K562 (cell line): Measurements from ENCODE around the gene DCAF11. TPM values are rescaled to one million over a fixed set of nuclear protein-coding genes. Genes with fewer than 3 reads are reported as not detected.

Source experiments
- ATAC-seq: fragments of 200-7000 bp; cut with Tn5 transposase; 3 replicates; pipeline ENCODE4 v1.9.1; 2020; ENCODE audit warnings: moderate library complexity
- BruUV-seq: library from RNA; stranded (reverse); fragments of 400-500 nt; replicated peaks from 2 replicates; lab custom pipeline; 2021; lab: Mats Ljungman, UMichigan
- CTCF ChIA-PET: fragments of 300-600 bp; formaldehyde crosslinking; extraction: SDS; loops from one replicate; lab custom pipeline; 2021; ENCODE audit warnings: low intra/inter-chr PET ratio; lab: Yijun Ruan, JAX
- POLR2A ChIA-PET: fragments of 300-600, 350-650 bp; sonication (Branson Sonifier 250); formaldehyde crosslinking; extraction: SDS; loops from one replicate; lab custom pipeline; 2021; ENCODE audit warnings: antibody characterized with exemption, inconsistent platforms; lab: Yijun Ruan, JAX
- DNase-seq, 4 experiments: peaks; one replicate each; pipeline versions ENCODE4 v3.0.0 to v3.0.0-alpha.2; 2011 to 2018; ENCODE audit warnings: low spot score in 3 of 4, mixed read lengths in 3 of 4; ENCODE audit errors: extremely low read depth in 1 of 4
- FAIRE-seq: peaks from 2 replicates; lab custom pipeline; 2011; peaks lifted over from hg19 to GRCh38; lab: Jason Lieb, UNC
- H2AFZ ChIP-seq: 2 replicates; pipeline ENCODE4 v1.6.0; 2011; ENCODE audit warnings: low read depth, low read length, control low read depth, inconsistent platforms
- H3K27ac ChIP-seq: fragments of 200-600 bp; 3 replicates; pipeline ENCODE4 v1.8.0; 2011; ENCODE audit warnings: low read depth, mild to moderate bottlenecking, control low read depth, inconsistent platforms, low read length, moderate library complexity, mixed read lengths; ENCODE audit errors: extremely low read depth
- H3K27me3 ChIP-seq, 2 experiments: fragments of 300-600 bp in 1 of 2; 2 replicates in 1 of 2; 3 replicates in 1 of 2; pipeline versions ENCODE4 v1.6.0 to v1.8.0; 2011; ENCODE audit warnings: inconsistent platforms in 2 of 2, low read length in 2 of 2, mild to moderate bottlenecking in 1 of 2, mixed read lengths in 1 of 2, moderate library complexity in 1 of 2; ENCODE audit not compliant: control insufficient read depth in 2 of 2, insufficient read depth in 2 of 2
- H3K36me3 ChIP-seq: fragments of 300-600 bp; 3 replicates; pipeline ENCODE4 v1.8.0; 2011; ENCODE audit warnings: mild to moderate bottlenecking, low read length, inconsistent platforms; ENCODE audit not compliant: control insufficient read depth, insufficient read depth
- H3K4me1 ChIP-seq, 2 experiments: fragments of 200-600 bp in 1 of 2; replicated peaks in 1 of 2; 2 replicates in 1 of 2; 3 replicates in 1 of 2; pipeline versions ENCODE4 v1.5.1 to v1.8.0; 2011; ENCODE audit warnings: inconsistent platforms in 2 of 2, low read length in 2 of 2, mild to moderate bottlenecking in 1 of 2, mixed read lengths in 1 of 2, moderate library complexity in 1 of 2; ENCODE audit not compliant: control insufficient read depth in 2 of 2, insufficient read depth in 2 of 2
- H3K4me2 ChIP-seq: 2 replicates; pipeline ENCODE4 v1.6.1; 2011; ENCODE audit warnings: low read length, control low read depth, inconsistent platforms, mixed read lengths; ENCODE audit not compliant: insufficient read depth
- H3K4me3 ChIP-seq: fragments of 200-600 bp; sonication (generic), shearing (Covaris generic); 2 replicates; pipeline ENCODE4 v1.5.1; 2016; ENCODE audit warnings: control low read depth, inconsistent platforms
- H3K79me2 ChIP-seq: fragments of 200-600 bp; 3 replicates; pipeline ENCODE4 v1.8.0; 2011; ENCODE audit warnings: low read length, inconsistent platforms; ENCODE audit not compliant: control insufficient read depth, insufficient read depth
- H3K9ac ChIP-seq, 2 experiments: 2 replicates each; pipeline versions ENCODE4 v1.6.0 to v1.6.1; 2011; ENCODE audit warnings: low read depth in 2 of 2, low read length in 2 of 2, control low read depth in 1 of 2, inconsistent platforms in 1 of 2, mild to moderate bottlenecking in 1 of 2, mixed read lengths in 1 of 2; ENCODE audit not compliant: insufficient read depth in 1 of 2
- H3K9me1 ChIP-seq: one replicate; pipeline ENCODE4 v1.6.0; 2011; ENCODE audit warnings: inconsistent platforms, mild to moderate bottlenecking, low read length, moderate library complexity; ENCODE audit not compliant: control insufficient read depth, insufficient read depth
- H3K9me3 ChIP-seq: replicated peaks from 2 replicates; pipeline ENCODE4 v1.5.1; 2011; ENCODE audit warnings: low read depth, low read length, inconsistent platforms; ENCODE audit not compliant: control insufficient read depth, insufficient read depth
- H4K20me1 ChIP-seq: replicated peaks from 2 replicates; pipeline ENCODE4 v1.6.1; 2011; ENCODE audit warnings: low read length, inconsistent platforms, mixed read lengths; ENCODE audit not compliant: control insufficient read depth, insufficient read depth
- POLR2AphosphoS2 ChIP-seq: IDR thresholded peaks from 2 replicates; pipeline ENCODE4 v1.6.1; 2012; ENCODE audit warnings: low read length, improper control_type of control experiment
- RFX7 ChIP-seq: fragments of 250-450 bp; sonication (Bioruptor Pico); IDR thresholded peaks from 2 replicates; pipeline ENCODE4 v1.5.1; 2021; ENCODE audit warnings: mild to moderate bottlenecking
- ZNF184 ChIP-seq: sonication (generic); formaldehyde crosslinking; IDR thresholded peaks from 2 replicates; pipeline ENCODE4 v1.5.0; 2020; ENCODE audit warnings: missing genetic modification reagents
- ZNF780A ChIP-seq: fragments of 250-450 bp; sonication (Bioruptor Pico); IDR thresholded peaks from 2 replicates; pipeline ENCODE4 v1.5.0; 2021; ENCODE audit warnings: mild to moderate bottlenecking
- ZNF785 ChIP-seq: fragments of 250-450 bp; sonication (Bioruptor Pico); IDR thresholded peaks from 2 replicates; pipeline ENCODE4 v1.4.0; 2020; ENCODE audit warnings: mild to moderate bottlenecking
- WGBS: fragments of 100-300 bp; shearing (Covaris generic); methylation state at CpG from one replicate; pipeline ENCODE4 v1.1.6; 2016; ENCODE audit warnings: low coverage, mixed read lengths; ENCODE audit not compliant: insufficient coverage; ENCODE audit errors: missing lambda C conversion rate; 5-methylcytosine and 5-hydroxymethylcytosine counted together
- in situ Hi-C: fragments of 300-500 bp; cut with MboI; formaldehyde crosslinking; loops from 4 replicates; pipeline ENCODE4 v1.15.0; 2018; ENCODE audit warnings: inconsistent platforms, mixed read lengths
- intact Hi-C: fragments of 100-400 bp; cut with micrococcal nuclease; formaldehyde crosslinking; loops from 2 replicates; pipeline ENCODE4 v1.14.2; 2022
- polyA plus RNA-seq, 8 experiments: library from polyadenylated mRNA; depleted of rRNA in 4 of 8; stranded (reverse) in 5 of 8; unstranded in 3 of 8; fragments of >200 nt; fragmentation: Nextera tagmentation in 2 of 8; fragmentation: Illumina TruSeq in 1 of 8; extraction: Ambion mirVana in 2 of 8; extraction: Trizol in 1 of 8; gene quantifications; 2 replicates each; pipeline versions ENCODE4 v1.2.1 to v1.2.3, GENCODE V29; 2011 to 2014; ENCODE audit warnings: inconsistent platforms in 1 of 8, missing spikeins in 1 of 8
- total RNA-seq, 7 experiments: library from RNA; depleted of rRNA in 6 of 7; stranded (reverse); fragments of >200 nt in 6 of 7; fragmentation: Illumina TruSeq in 2 of 7; extraction: Trizol in 2 of 7; gene quantifications; 2 replicates each; pipeline versions ENCODE4 v1.2.1 to v1.2.3, GENCODE V29; 2011 to 2021; ENCODE audit warnings: low replicate concordance in 1 of 7
- TF ChIP-seq, protein P1 (sequence below): fragments of 450-650 bp; IDR thresholded peaks from 2 replicates; pipeline ENCODE4 v1.6.1; 2017; ENCODE audit warnings: antibody characterized with exemption, mild to moderate bottlenecking

The DCAF11 gene
- total and polyA plus RNA-seq, 9 of the 15 experiments (the other 6 are each of a cell fraction or from before 2014, with no cell fraction given): 8.5 to 46.2 (median 36.4) TPM

DNA sequence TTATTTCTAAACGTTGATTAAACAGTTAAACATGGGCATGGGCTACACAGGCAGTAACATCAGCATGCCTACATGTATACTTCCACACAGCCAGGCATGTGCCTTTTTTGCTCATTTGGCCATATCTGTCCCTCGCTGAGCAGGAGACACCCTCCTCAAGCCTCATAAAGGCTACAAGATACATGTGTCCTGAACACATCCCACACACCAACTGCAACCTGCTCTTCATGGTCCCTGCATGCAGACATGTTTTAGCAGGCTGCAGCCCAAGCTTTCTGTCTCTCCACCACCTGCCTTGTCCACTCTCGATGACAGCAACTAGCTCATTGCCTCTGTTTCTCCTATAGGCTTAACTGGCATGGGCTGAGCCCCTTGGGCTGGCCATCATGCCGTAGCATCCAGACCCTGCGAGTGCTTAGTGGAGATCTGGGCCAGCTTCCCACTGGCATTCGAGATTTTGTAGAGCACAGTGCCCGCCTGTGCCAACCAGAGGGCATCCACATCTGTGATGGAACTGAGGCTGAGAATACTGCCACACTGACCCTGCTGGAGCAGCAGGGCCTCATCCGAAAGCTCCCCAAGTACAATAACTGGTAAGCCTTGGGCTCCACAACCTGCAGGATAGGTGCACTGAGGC lies 17.9 kb upstream of the DCAF11 start:
- Histone ChIP-seq H3K36me3 (peaks cover 44% of the 10 kb centered on the region; the same call in 2 of the 3 replicates), H3K9me3 (no peaks in the 10 kb centered on the region), H3K4me1 (peaks cover 18 to 22% of the 10 kb centered on the region in 2 experiments; a peak in 4 of 5 replicates), H3K9me1 (no peaks in the 10 kb centered on the region), H3K79me2 (peaks cover 29% of the 10 kb centered on the region), H3K4me3 (no peak overlapping the region), H2AFZ (no peak overlapping the region), H3K4me2 (no peak overlapping the region; the same call in 1 of the 2 replicates), H3K9ac (peak overlapping the region in 1 of 2 experiments; percentile 36; a peak in 1 of 4 replicates), H3K27me3 (no peaks in the 10 kb centered on the region), H3K27ac (no peak overlapping the region), H4K20me1 (0 out of 2 replicates have a peak, but pooled peaks cover 2% of the 10 kb centered on the region)
- TF ChIP-seq POLR2AphosphoS2 (peak; percentile 69), ZNF184 (CRISPR knock-in tag) (no peak), ZNF785 (CRISPR knock-in tag) (no peak), ZNF780A (CRISPR knock-in tag) (no peak), RFX7 (CRISPR knock-in tag) (no peak)
- TF ChIP-seq, protein P1, sequence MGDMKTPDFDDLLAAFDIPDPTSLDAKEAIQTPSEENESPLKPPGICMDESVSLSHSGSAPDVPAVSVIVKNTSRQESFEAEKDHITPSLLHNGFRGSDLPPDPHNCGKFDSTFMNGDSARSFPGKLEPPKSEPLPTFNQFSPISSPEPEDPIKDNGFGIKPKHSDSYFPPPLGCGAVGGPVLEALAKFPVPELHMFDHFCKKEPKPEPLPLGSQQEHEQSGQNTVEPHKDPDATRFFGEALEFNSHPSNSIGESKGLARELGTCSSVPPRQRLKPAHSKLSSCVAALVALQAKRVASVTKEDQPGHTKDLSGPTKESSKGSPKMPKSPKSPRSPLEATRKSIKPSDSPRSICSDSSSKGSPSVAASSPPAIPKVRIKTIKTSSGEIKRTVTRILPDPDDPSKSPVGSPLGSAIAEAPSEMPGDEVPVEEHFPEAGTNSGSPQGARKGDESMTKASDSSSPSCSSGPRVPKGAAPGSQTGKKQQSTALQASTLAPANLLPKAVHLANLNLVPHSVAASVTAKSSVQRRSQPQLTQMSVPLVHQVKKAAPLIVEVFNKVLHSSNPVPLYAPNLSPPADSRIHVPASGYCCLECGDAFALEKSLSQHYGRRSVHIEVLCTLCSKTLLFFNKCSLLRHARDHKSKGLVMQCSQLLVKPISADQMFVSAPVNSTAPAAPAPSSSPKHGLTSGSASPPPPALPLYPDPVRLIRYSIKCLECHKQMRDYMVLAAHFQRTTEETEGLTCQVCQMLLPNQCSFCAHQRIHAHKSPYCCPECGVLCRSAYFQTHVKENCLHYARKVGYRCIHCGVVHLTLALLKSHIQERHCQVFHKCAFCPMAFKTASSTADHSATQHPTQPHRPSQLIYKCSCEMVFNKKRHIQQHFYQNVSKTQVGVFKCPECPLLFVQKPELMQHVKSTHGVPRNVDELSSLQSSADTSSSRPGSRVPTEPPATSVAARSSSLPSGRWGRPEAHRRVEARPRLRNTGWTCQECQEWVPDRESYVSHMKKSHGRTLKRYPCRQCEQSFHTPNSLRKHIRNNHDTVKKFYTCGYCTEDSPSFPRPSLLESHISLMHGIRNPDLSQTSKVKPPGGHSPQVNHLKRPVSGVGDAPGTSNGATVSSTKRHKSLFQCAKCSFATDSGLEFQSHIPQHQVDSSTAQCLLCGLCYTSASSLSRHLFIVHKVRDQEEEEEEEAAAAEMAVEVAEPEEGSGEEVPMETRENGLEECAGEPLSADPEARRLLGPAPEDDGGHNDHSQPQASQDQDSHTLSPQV: no peak
- BruUV-seq: no TSS peak
- in situ Hi-C loops (no loop called here), intact Hi-C loops (loop anchor here (10.0 kb wide), 2 partner anchors 48 to 82 kb away; partner anchors contain the start of genes EMC9, PSME2 and RNF31)
- WGBS: 91% methylated on average over 6 of the region's 8 CpGs
- POLR2A ChIA-PET: interaction anchor here (0.5 to 5.8 kb wide), 4 partner anchors 10 to 50 kb away, joined by 3 to 40 read pairs (median 16); partner anchors contain the start of gene RNF31
- CTCF ChIA-PET: no interaction called here
- no peak for FAIRE-seq
- DNase-seq: no peak
- ATAC-seq: no peak
